NCI-H345 treated with DMSO at 0.1 percent for 48 hours (cell line): ENCODE data around the gene SERPINE2.
"Not testable (repeated sequence)": the region's sequence is repeated elsewhere in the genome, so short reads cannot be mapped to it uniquely, and the experiment has no call there.

ENCODE experiments used
- DNase-seq: peaks from one replicate; lab custom pipeline; 2025; ENCODE audit not compliant: unreplicated experiment; lab: John Stamatoyannopoulos, UW

SERPINE2 gene

GRCh38 chr2:224016963-224017362 lies 22.1 kb downstream of the SERPINE2 start:
- no peak for DNase-seq

- no peak for DNase-seq
Measured at GRCh38 chr2:224014336-224014735, 24.8 kb downstream of the SERPINE2 start.

GRCh38 chr2:224011837-224012236 lies 27.2 kb downstream of the SERPINE2 start:
- no peak for DNase-seq

DNA sequence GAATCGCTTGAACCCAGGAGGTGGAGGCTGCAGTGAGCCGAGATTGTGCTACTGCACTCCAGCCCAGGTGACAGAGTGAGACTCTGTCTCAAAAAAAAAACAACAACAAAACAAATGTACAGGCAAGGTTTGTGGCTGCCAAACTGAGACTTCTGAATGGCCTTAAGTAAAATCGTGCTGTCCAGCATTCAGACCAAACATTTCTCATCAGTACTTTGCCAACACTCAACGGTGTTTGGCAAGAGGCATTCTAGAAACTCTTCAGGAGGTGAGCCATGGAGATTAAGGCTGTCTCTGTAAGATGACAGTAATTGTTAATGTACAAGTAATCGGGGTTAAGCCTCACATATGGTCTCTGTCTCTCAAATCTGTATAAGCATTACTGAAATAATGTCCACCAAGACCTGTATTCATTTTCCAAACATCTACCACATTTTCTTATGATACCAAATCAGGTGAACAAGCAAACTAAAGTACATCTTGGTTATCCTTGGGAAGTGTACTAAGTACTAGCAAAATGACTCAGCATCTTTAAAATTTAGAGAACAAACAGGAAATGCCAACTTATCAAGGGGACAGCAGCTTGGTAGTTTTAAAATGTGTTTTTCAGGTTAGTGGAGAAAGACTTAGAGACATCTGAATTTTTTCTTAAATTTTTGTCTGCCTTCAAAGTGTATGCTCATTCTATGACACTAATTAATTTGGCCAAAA lies 29.3 kb downstream of the SERPINE2 start:
- no peak for DNase-seq

DNA sequence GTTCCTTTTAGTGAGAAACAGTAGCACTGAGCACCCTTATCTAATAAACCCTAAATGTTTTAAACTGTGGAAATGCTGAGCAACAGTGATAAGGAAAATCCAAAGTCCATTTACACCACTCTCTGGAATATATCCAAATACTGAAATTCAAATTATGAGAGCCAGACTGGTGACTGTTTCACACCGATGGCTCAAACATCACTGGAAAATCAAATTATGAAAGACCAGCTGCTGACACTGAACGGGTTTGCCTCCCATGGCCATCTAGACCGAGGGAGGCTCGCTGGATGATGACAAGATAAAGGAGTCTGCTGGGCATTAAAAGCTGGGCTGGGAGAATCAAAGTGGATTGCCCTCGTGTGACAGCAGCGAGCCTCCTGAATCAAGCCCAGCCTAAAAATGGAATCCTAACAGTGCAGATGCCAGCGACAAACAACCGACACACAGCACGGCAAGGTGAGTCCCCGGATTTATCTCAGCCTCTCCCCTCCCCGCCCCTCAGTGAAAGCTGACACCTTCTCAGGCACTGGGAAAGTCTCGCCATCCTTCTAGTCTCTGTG lies 30.3 kb downstream of the SERPINE2 start:
- DNase-seq: no peak

DNA sequence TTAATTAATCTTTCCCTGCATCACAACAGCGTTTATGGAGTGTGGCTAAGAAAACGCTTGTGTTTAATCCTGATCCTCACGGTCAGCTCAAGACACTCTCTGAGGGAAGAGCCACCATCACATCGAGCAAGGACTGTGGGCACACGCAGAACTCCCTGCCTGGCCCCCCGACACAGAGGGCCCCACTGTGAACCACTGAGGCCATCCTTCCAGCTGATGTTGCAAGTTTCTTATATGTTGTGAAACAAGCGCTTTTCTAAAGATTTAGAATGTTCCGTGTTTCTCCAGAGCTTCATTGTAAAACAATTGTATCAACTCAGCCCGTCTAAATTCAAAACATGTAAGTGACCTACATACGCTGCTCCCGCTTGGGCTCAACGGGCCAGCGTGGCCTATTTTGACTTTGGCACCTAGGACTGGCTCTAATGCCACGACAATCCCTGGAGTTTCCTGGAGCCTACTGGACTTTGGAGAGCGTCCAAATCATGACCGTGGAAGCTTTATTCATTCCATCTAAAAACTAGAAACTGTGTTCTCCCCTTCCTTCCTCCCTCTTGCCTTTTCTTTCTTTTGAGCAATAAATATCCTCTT lies 34.9 kb downstream of the SERPINE2 start:
- DNase-seq: no peak

DNA sequence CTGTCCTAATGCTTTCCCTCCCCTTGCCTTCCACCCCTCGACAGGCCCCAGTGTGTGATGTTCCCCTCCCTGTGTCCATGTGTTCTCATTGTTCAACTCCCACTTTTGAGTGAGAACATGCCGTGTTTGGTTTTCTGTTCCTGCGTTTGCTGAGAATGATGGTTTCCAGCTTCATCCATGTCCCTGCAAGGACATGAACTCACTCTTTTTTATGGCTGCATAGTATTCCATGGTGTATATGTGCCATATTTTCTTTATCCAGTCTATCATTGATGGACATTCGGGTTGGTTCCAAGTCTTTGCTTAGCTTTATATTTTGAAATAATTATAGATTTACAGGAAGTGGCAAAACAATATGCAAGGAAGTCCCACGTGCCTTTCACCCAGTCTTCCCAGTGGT lies 38.4 kb downstream of the SERPINE2 start:
- DNase-seq: not testable (repeated sequence)

DNA sequence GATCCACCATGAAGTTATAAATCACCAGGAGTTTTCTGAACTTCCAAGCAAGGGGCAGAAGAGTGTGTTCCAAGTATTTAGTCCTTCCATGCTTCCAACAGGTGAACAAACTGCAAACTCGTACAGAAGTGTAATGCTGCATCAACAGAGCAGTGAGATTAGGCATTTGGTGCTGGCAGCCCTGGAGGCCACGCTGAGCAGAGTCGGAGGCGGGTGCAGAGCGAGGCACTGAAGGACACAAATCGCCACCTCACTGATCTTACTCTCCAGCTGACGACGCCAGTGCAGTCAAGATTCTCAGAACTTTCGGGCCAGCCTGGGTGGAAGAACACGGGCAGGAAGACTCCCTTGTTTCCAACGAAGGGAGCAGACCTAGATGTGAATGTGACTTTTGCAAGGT lies 39.2 kb downstream of the SERPINE2 start:
- DNase-seq: no peak

DNA sequence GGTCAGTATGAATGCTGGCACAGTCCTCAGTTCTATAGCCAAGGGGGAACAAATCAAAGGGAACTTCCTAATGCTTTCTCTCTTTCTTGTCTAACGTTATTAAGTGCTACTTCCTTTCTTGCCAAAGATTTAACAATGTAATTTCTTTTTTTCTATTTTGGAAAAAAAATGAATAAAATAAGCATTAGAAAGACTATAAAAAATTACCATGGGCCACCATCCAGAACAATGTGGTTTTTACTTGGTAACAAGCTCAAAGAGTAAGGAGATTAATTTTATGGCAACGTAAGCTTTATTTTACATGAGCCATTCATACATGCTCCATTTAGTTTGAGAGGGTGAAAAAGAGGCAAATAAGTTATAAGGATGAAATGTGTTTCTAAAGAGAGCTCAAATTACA lies 40.1 kb downstream of the SERPINE2 start:
- DNase-seq: no peak

GRCh38 chr2:223997938-223998337 lies 41.1 kb downstream of the SERPINE2 start:
- no peak for DNase-seq

- no peak for DNase-seq
Measured at GRCh38 chr2:223996391-223996790, 42.7 kb downstream of the SERPINE2 start.

GRCh38 chr2:223995569-223995968 lies 43.5 kb downstream of the SERPINE2 start:
- no peak for DNase-seq

DNA sequence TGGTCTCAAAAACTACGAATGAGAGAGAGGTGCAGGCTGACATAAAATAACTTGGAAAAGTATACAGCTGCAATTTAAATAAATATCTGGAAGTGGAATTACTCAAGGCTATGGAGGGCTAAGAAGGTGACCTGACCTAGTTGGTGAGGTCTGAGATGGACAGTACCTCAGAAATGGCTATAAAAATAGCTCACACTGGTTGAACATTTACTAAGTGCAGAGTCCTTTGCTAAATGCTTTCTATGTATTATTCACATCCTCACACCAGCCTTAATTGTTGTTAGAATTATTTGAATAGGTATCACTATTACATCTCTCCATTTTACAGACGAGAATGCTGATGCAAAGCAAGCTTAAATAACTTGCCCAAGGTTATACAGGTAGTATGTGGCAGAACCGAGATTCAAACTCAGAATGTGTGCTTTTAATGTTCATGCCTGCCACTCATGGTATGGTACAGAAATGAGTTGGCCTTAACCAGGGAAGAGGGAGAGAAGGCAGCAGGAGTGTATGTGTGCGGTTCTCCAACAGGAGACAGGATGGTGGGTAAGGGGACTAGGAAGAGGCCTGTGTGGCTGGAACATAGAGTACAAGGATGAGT lies 44.4 kb downstream of the SERPINE2 start:
- no peak for DNase-seq

DNA sequence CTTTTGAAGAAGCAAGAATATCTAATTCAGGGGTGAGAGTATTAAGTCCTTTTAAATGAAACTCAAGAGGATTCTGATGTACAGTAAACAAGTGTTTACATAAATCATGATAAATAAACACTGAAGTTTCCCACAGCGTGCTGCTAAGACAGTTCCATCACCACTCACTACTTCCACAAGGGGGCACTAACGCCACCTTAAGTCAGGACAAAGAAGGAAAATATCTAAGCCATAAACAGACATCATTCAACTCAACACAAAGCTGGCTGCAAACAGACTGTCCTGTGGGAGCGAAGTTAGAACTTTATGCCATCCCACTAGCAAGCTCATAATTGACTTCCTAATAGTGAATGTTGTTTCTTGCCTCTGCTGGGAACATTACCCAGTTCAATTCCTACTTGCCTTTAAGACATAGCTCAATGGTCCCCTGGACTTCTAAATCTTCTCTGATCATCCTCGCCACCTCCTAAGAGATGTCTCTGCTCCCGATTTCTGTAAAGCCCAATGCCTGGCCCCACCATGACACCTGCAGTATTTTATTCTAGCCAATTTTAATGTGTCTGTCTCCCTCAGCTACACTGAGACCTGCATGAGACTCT lies 45.4 kb downstream of the SERPINE2 start:
- peak; percentile 59 for DNase-seq

GRCh38 chr2:223991611-223992010 lies 47.5 kb downstream of the SERPINE2 start:
- DNase-seq: no peak

DNA sequence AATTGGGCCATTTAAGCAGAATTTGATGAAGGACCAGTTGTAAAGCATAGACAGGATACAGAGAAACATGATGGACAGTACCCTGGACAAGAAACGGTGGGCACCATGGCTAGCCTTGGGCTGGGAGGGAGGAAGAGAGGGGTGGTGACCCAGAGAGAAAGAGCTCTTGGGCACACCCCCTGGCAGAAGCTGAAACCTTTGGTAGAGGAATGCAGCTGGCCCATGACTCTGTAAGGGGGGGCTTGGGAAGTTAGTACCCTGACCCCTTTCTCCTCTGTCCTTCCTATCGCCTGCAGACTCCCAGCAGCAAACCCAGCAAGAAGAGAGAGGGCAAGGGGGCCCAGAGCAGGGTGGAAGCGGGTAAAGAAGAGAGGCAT lies 49.2 kb downstream of the SERPINE2 start:
- no peak for DNase-seq

DNA sequence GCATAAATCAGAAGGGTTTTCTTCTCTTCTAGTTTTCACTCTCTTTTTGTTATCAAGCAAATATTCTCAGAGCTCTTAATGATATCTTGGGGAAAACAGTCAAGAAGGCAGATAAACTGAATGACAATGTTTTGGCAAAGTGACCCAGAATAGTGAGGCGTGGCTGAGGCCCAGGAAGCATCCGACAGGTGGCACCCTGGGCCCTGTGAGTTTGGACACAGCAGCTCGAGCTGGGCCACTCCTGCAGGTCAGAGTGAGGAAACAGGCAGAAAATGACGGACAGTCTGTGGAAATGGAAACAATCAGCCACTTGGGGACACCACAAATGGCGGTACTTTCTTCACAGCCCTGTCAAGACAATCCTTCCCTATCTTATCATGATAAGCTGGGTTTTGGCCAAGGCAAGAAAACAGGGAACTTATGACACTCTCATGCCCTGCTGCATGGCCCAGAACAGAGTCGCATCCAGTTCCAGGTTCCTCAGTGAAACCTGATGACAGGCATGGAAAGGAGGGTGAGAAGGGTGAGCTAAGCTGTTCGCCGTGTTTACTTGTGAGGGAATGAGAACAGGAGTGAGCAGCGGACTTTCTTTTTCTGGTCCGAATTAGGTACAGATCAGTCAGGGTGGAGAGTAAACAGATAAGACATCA lies 49.8 kb downstream of the SERPINE2 start:
- no peak for DNase-seq

GRCh38 chr2:223981241-223981640 lies 57.8 kb downstream of the SERPINE2 start:
- DNase-seq: no peak

- DNase-seq: no peak
Measured at GRCh38 chr2:223980803-223981202, 58.3 kb downstream of the SERPINE2 start.

DNA sequence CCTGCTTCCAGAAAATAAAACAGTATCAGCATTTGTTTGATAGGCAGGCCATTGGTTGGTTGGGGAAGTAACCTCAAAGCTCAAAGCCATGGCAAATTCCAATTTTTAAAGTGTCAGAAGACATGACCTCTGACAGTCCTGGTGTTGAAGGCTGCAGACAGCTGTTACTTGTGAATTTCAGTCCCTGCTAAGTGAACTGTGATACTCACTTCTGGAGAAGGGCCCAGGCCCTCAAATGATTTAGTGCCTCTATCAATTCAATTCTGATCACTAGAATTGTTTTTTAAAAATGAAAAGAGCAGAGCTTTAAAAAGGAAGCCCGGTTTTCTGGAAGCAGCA lies 58.7 kb downstream of the SERPINE2 start:
- DNase-seq: no peak

DNA sequence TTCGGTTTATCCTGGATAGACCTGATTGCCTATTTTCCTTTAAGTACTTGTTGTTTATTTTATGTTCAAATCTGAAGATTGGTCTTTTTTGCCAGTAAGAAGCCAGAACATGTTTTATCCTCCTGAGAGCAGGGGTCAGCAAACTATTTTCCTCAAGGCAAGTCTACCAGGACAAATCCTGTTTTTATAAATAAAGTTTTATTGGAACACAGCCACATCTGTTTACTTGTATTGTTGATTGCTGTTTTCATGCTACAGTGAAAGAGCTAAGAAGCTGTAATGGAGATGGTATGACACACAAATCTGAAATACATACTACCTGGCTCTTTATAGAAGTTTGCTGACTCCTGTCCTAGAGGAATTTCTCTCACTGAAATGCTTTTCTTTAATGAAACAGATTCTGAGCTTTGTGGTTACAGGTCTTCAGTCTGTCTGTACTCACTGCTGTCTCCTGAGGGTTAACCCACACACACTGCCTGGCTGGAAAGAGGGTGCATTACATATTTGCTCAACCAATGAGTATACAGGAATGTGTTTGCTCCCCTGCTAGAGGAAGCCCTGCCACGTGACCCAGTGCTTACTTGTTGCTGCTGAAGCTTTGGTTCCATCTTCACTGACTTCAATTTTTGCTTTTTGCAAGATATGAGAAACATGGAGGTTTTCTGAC lies 59.2 kb downstream of the SERPINE2 start:
- no peak for DNase-seq
